HG03066 (cell line): Measurements from ENCODE around the gene CTTNBP2NL.

Experiments
- ATAC-seq: cut with Tn5 transposase; IDR thresholded peaks from one replicate; pipeline ENCODE4 v1.9.1; 2021; ENCODE audit warnings: low read depth; ENCODE audit not compliant: unreplicated experiment

The CTTNBP2NL gene

GRCh38 chr1:112504661-112505399, 108.8 kb downstream of the CTTNBP2NL start:
- no peak for ATAC-seq

- ATAC-seq = no peak
Observed at GRCh38 chr1:112505400-112505785, 109.4 kb downstream of the CTTNBP2NL start.

DNA sequence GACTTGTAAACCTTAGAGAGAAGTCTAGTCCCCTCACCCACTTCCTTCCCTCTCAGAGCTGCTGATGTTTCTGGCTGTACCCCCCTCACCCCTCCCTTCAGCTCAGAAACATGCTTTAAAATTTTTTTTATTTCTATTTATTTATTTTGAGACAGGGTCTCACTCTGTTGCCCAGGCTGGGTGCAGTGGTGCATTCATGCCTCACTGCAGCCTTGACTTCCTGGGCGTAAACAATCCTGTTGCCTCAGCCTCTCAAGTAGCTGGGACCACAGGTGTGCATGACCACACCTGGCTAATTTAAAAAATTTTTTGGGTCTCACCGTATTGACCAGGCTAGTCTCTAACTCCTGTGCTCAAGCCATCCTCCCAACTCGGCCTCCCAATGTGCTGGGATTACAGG, 109.9 kb downstream of the CTTNBP2NL start:
- no peak for ATAC-seq

DNA sequence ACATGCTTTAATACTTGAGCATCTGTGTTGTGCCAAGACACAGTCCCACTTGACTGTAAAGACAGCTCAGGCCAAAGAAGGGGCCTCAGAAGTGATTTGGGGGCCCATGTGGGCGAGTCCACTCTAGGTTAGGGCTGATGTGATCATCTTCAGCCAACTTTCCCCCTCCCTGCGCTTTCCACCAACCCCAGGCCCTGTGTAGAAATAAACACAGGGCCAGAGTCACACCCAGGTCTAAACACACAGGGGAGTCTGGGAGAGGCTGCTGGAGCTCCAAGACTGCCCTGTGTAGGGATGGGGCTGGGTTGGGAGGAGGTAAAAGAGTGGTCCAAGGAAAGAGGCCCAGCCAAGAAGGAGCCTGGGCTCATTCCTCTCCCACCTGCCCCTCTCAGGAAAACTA, 110.3 kb downstream of the CTTNBP2NL start:
- no peak for ATAC-seq

GRCh38 chr1:112506731-112507130, 110.7 kb downstream of the CTTNBP2NL start:
- no peak for ATAC-seq

GRCh38 chr1:112507336-112507735, 111.3 kb downstream of the CTTNBP2NL start:
- no peak for ATAC-seq

DNA sequence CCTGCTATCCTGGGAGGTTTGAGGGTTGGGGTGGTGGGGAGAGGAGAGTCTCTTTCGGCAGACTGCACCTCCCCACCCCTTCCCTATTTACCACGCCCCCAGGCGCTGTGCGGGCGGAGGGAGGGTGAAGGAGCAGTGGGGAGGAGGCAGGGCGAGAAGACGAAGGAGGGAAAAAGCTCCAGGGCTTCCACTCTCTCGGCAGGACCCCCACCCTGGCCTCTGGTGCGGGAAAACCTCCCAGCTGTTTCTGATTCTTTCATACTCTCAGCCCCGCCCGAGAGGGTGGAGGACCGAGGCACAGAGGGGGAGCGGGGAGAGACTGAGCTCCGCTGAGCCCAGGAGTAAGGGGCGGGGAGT, 111.9 kb downstream of the CTTNBP2NL start:
- ATAC-seq = no peak

GRCh38 chr1:112508278-112509004, 112.4 kb downstream of the CTTNBP2NL start, which contains the start of gene WNT2B:
Gene WNT2B (plus strand): TSS chr1:112508965. CDS start chr1:112509263, 298 bp downstream.
- no peak for ATAC-seq

DNA sequence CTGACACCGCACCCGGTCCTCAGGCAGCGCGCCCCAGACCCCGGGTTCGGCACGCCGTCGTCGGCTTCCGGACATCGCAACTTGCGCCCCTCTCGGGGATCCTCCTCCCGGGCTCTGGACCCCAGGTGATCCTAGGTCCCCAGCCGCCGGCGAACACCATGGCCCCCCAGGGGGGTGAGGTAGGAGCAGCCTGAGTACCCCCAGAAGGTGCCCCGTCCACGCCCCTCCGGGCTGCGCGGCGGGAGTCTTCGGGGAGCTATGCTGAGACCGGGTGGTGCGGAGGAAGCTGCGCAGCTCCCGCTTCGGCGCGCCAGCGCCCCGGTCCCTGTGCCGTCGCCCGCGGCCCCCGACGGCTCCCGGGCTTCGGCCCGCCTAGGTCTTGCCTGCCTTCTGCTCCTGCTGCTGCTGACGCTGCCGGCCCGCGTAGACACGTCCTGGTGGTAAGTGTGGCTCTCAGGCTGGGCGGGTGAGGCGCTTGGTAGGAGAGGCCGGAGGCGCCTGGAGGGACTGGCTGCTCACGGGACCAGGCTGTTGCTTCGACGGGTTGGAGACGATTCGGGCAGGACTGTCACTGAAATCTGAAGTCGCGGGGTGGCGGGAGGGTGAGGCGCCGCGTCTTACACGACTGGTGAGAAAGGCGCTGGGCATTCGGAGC, 113.1 kb downstream of the CTTNBP2NL start:
- no peak for ATAC-seq

GRCh38 chr1:112509660-112510178, 113.7 kb downstream of the CTTNBP2NL start:
- ATAC-seq = no peak

GRCh38 chr1:112510340-112510739, 114.3 kb downstream of the CTTNBP2NL start:
- ATAC-seq = no peak
